Measurements from ENCODE around the gene CENATAC.
A peak's percentile ranks its signal among the peaks of the same experiment; 100 is the strongest.
"Not testable (repeated sequence)": the region's sequence is repeated elsewhere in the genome, so short reads cannot be mapped to it uniquely, and the experiment has no call there.

Gene CENATAC

GRCh38 chr11:119026970-119027369, 29.0 kb downstream of the CENATAC start:
- no peak for DNase-seq (ENCODE audit: low read depth in 3 of 3)

GRCh38 chr11:119027561-119028345, 29.8 kb downstream of the CENATAC start:
- DNase-seq (ENCODE audit: low read depth in 3 of 3), result no peak

GRCh38 chr11:119028346-119029068, 30.6 kb downstream of the CENATAC start:
- DNase-seq (ENCODE audit: low read depth in 3 of 3), result no peak

- DNase-seq (ENCODE audit: low read depth in 3 of 3), result no peak
These were observed 31.1 kb downstream of the CENATAC start for GRCh38 chr11:119029069-119029339.

- peak in 2 of 3 experiments; percentile 27 for DNase-seq (ENCODE audit: low read depth in 3 of 3)
These were observed 31.5 kb downstream of the CENATAC start for GRCh38 chr11:119029340-119030028.

- DNase-seq (ENCODE audit: low read depth in 3 of 3), result no peak
These were observed 32.0 kb downstream of the CENATAC start for GRCh38 chr11:119030029-119030328.

- DNase-seq (ENCODE audit: low read depth in 3 of 3), result peak; percentile 97 to 99 (median 98)
These were observed 32.5 kb downstream of the CENATAC start, which contains the start of gene SLC37A4 for GRCh38 chr11:119030329-119031047. Gene SLC37A4, minus strand, starts transcription at chr11:119030877.

- DNase-seq (ENCODE audit: low read depth in 3 of 3), result no peak
These were observed 34.0 kb downstream of the CENATAC start for GRCh38 chr11:119031912-119032280.

- not testable (repeated sequence) for DNase-seq (ENCODE audit: low read depth in 3 of 3)
These were observed 35.5 kb downstream of the CENATAC start for GRCh38 chr11:119033421-119033820.

- DNase-seq (ENCODE audit: low read depth in 3 of 3), result no peak
These were observed 36.9 kb downstream of the CENATAC start for GRCh38 chr11:119034813-119035212.

- no peak for DNase-seq (ENCODE audit: low read depth in 3 of 3)
These were observed 40.9 kb downstream of the CENATAC start for GRCh38 chr11:119038884-119039283.

- not testable (repeated sequence) for DNase-seq (ENCODE audit: low read depth in 3 of 3)
These were observed 41.5 kb downstream of the CENATAC start for GRCh38 chr11:119039471-119039870.

GRCh38 chr11:119041821-119042514, 44.0 kb downstream of the CENATAC start:
- DNase-seq (ENCODE audit: low read depth in 3 of 3), result no peak

GRCh38 chr11:119042927-119043326, 45.0 kb downstream of the CENATAC start:
- DNase-seq (ENCODE audit: low read depth in 3 of 3), result no peak

- DNase-seq (ENCODE audit: low read depth in 3 of 3), result no peak
These were observed 46.8 kb downstream of the CENATAC start for GRCh38 chr11:119044708-119045107.

GRCh38 chr11:119046489-119046888, 48.6 kb downstream of the CENATAC start:
- no peak for DNase-seq (ENCODE audit: low read depth in 3 of 3)

GRCh38 chr11:119047205-119047604, 49.3 kb downstream of the CENATAC start:
- no peak for DNase-seq (ENCODE audit: low read depth in 3 of 3)

GRCh38 chr11:119048644-119049043, 50.7 kb downstream of the CENATAC start:
- no peak for DNase-seq (ENCODE audit: low read depth in 3 of 3)

GRCh38 chr11:119049081-119049480, 51.1 kb downstream of the CENATAC start:
- DNase-seq (ENCODE audit: low read depth in 3 of 3), result no peak

GRCh38 chr11:119051440-119052162, 53.7 kb downstream of the CENATAC start:
- DNase-seq (ENCODE audit: low read depth in 3 of 3), result no peak

All from stimulated activated CD4-positive, alpha-beta T cell treated with anti-CD3 and anti-CD28 coated beads, TNF-alpha, amount 100 ng/mL, for 4 hours (primary cell).